NCI-H748 (cell line): Measurements from ENCODE around the gene RMP24.

ENCODE experiments used
- DNase-seq: peaks from one replicate; lab custom pipeline; 2025; ENCODE audit not compliant: unreplicated experiment; lab: John Stamatoyannopoulos, UW

RMP24 gene

GRCh38 chr18:35972197-35973000, at the start of gene RMP24:
RMP24 (plus strand) TSS chr18:35972679.
- peak; percentile 97 for DNase-seq

GRCh38 chr18:35923939-35924684, 48.4 kb upstream of the RMP24 start:
- no peak for DNase-seq

- DNase-seq, result no peak
These were observed 45.6 kb upstream of the RMP24 start for GRCh38 chr18:35926884-35927283.

GRCh38 chr18:35927430-35927829, 45.0 kb upstream of the RMP24 start:
- no peak for DNase-seq

GRCh38 chr18:35933982-35934381, 38.5 kb upstream of the RMP24 start:
- peak; percentile 19 for DNase-seq

- DNase-seq, result no peak
These were observed 37.6 kb upstream of the RMP24 start for GRCh38 chr18:35934891-35935290.

- DNase-seq, result no peak
These were observed 36.7 kb upstream of the RMP24 start for GRCh38 chr18:35935805-35936204.

GRCh38 chr18:35936951-35937350, 35.5 kb upstream of the RMP24 start:
- DNase-seq, result no peak

GRCh38 chr18:35938158-35938557, 34.3 kb upstream of the RMP24 start:
- DNase-seq, result no peak

GRCh38 chr18:35938562-35938961, 33.9 kb upstream of the RMP24 start:
- DNase-seq, result no peak

GRCh38 chr18:35939138-35939537, 33.3 kb upstream of the RMP24 start:
- peak; percentile 12 for DNase-seq

GRCh38 chr18:35941299-35941698, 31.2 kb upstream of the RMP24 start:
- no peak for DNase-seq

GRCh38 chr18:35942133-35942532, 30.3 kb upstream of the RMP24 start:
- DNase-seq, result no peak

GRCh38 chr18:35942661-35943060, 29.8 kb upstream of the RMP24 start:
- DNase-seq, result no peak

- no peak for DNase-seq
These were observed 24.4 kb upstream of the RMP24 start for GRCh38 chr18:35948080-35948479.

GRCh38 chr18:35949090-35949489, 23.4 kb upstream of the RMP24 start:
- no peak for DNase-seq

GRCh38 chr18:35949903-35950627, 22.4 kb upstream of the RMP24 start:
- peak; percentile 83 for DNase-seq

- no peak for DNase-seq
These were observed 21.9 kb upstream of the RMP24 start for GRCh38 chr18:35950628-35950982.

- no peak for DNase-seq
These were observed 18.8 kb upstream of the RMP24 start for GRCh38 chr18:35953688-35954087.

GRCh38 chr18:35956226-35956625, 16.3 kb upstream of the RMP24 start:
- DNase-seq, result no peak

- no peak for DNase-seq
These were observed 10.2 kb upstream of the RMP24 start for GRCh38 chr18:35962320-35962719.

GRCh38 chr18:35964319-35964718, 8.2 kb upstream of the RMP24 start:
- no peak for DNase-seq
